HG03066 (cell line): ENCODE data around the gene NPRL2.

Experiments used
- ATAC-seq: cut with Tn5 transposase; IDR thresholded peaks from one replicate; pipeline ENCODE4 v1.9.1; 2021; ENCODE audit warnings: low read depth; ENCODE audit not compliant: unreplicated experiment

Gene NPRL2

GRCh38 chr3:50373146-50374051, 22.8 kb upstream of the NPRL2 start:
- no peak for ATAC-seq

- ATAC-seq, result no peak
Observed at GRCh38 chr3:50372349-50372748, 21.8 kb upstream of the NPRL2 start.

- no peak for ATAC-seq
Observed at GRCh38 chr3:50371133-50371685, 20.6 kb upstream of the NPRL2 start.

- ATAC-seq, result no peak
Observed at GRCh38 chr3:50370594-50370993, 20.0 kb upstream of the NPRL2 start.

GRCh38 chr3:50369012-50369670, 18.6 kb upstream of the NPRL2 start:
- ATAC-seq, result no peak

- no peak for ATAC-seq
Observed at GRCh38 chr3:50365842-50366220, 15.3 kb upstream of the NPRL2 start.

GRCh38 chr3:50365080-50365841, 14.7 kb upstream of the NPRL2 start:
- ATAC-seq, result peak; percentile 87

- no peak for ATAC-seq
Observed at GRCh38 chr3:50364573-50365079, 14.1 kb upstream of the NPRL2 start.

GRCh38 chr3:50359760-50360110, 9.2 kb upstream of the NPRL2 start:
- ATAC-seq, result peak; percentile 13

- peak; percentile 99 for ATAC-seq
Observed at GRCh38 chr3:50358911-50359759, 8.6 kb upstream of the NPRL2 start, which contains the start of gene TMEM115. Gene TMEM115, minus strand, starts transcription at chr3:50359521. Its CDS starts 458 bp downstream, at chr3:50359063.

GRCh38 chr3:50358355-50358910, 7.9 kb upstream of the NPRL2 start:
- ATAC-seq, result no peak

GRCh38 chr3:50357481-50357880, 6.9 kb upstream of the NPRL2 start:
- no peak for ATAC-seq

- no peak for ATAC-seq
Observed at GRCh38 chr3:50356553-50356952, 6.0 kb upstream of the NPRL2 start.

GRCh38 chr3:50355829-50356552, 5.4 kb upstream of the NPRL2 start:
- ATAC-seq, result no peak

GRCh38 chr3:50354850-50355249, 4.3 kb upstream of the NPRL2 start:
- ATAC-seq, result no peak

- no peak for ATAC-seq
Observed at GRCh38 chr3:50354186-50354764, 3.7 kb upstream of the NPRL2 start.

GRCh38 chr3:50353245-50354004, 2.9 kb upstream of the NPRL2 start:
- ATAC-seq, result no peak

- ATAC-seq, result no peak
Observed at GRCh38 chr3:50352781-50353180, 2.2 kb upstream of the NPRL2 start.
